ENCODE data around the gene FZD10. TPM values are rescaled to one million over a fixed set of nuclear protein-coding genes. Genes with fewer than 3 reads are reported as not detected.

The FZD10 gene
- total RNA-seq, 1 donor: not detected

GRCh38 chr12:130117233-130117632, 45.0 kb upstream of the FZD10 start:
- Histone ChIP-seq H3K79me2 (ENCODE audit: insufficient read depth, low read length) (no peaks in the 10 kb centered on the region), H3K27ac (ENCODE audit: low read depth, low read length) (no peak overlapping the region), H4K20me1 (ENCODE audit: insufficient read depth, low read length) (no peaks in the 10 kb centered on the region), H3K4me2 (ENCODE audit: insufficient read depth, low read length) (no peak overlapping the region), H3K36me3 (ENCODE audit: insufficient read depth, low read length) (no peaks in the 10 kb centered on the region), H2AFZ (ENCODE audit: low read length) (no peak overlapping the region), H3K4me1 (ENCODE audit: insufficient read depth, low read length) (no peaks in the 10 kb centered on the region), H3K9me3 (ENCODE audit: low read depth, low read length) (no peaks in the 10 kb centered on the region), H3K4me3 (ENCODE audit: insufficient read depth, low read length) (no peak overlapping the region), H3K27me3 (ENCODE audit: insufficient read depth, low read length) (no peaks in the 10 kb centered on the region)
- DNase-seq (ENCODE audit: insufficient read length, low spot score, missing footprints): no peak
- TF ChIP-seq, protein P1, sequence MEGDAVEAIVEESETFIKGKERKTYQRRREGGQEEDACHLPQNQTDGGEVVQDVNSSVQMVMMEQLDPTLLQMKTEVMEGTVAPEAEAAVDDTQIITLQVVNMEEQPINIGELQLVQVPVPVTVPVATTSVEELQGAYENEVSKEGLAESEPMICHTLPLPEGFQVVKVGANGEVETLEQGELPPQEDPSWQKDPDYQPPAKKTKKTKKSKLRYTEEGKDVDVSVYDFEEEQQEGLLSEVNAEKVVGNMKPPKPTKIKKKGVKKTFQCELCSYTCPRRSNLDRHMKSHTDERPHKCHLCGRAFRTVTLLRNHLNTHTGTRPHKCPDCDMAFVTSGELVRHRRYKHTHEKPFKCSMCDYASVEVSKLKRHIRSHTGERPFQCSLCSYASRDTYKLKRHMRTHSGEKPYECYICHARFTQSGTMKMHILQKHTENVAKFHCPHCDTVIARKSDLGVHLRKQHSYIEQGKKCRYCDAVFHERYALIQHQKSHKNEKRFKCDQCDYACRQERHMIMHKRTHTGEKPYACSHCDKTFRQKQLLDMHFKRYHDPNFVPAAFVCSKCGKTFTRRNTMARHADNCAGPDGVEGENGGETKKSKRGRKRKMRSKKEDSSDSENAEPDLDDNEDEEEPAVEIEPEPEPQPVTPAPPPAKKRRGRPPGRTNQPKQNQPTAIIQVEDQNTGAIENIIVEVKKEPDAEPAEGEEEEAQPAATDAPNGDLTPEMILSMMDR (IDR thresholded peaks at IDR 0.05; ENCODE audit: extremely low read depth, low read depth, low read length): no peak

GRCh38 chr12:130117701-130118100, 44.6 kb upstream of the FZD10 start:
- Histone ChIP-seq H3K4me3 (ENCODE audit: insufficient read depth, low read length) (no peak overlapping the region), H3K9me3 (ENCODE audit: low read depth, low read length) (no peaks in the 10 kb centered on the region), H3K4me1 (ENCODE audit: insufficient read depth, low read length) (no peaks in the 10 kb centered on the region), H4K20me1 (ENCODE audit: insufficient read depth, low read length) (no peaks in the 10 kb centered on the region), H3K27me3 (ENCODE audit: insufficient read depth, low read length) (no peaks in the 10 kb centered on the region), H3K4me2 (ENCODE audit: insufficient read depth, low read length) (no peak overlapping the region), H3K27ac (ENCODE audit: low read depth, low read length) (no peak overlapping the region), H2AFZ (ENCODE audit: low read length) (no peak overlapping the region), H3K79me2 (ENCODE audit: insufficient read depth, low read length) (no peaks in the 10 kb centered on the region), H3K36me3 (ENCODE audit: insufficient read depth, low read length) (no peaks in the 10 kb centered on the region)
- no peak for DNase-seq (ENCODE audit: insufficient read length, low spot score, missing footprints)
- TF ChIP-seq, protein P1 (IDR thresholded peaks at IDR 0.05; ENCODE audit: extremely low read depth, low read depth, low read length): no peak

- Histone ChIP-seq H3K27me3 (ENCODE audit: insufficient read depth, low read length) (no peaks in the 10 kb centered on the region), H2AFZ (ENCODE audit: low read length) (no peak overlapping the region), H3K36me3 (ENCODE audit: insufficient read depth, low read length) (no peaks in the 10 kb centered on the region), H3K9me3 (ENCODE audit: low read depth, low read length) (no peaks in the 10 kb centered on the region), H3K4me3 (ENCODE audit: insufficient read depth, low read length) (no peak overlapping the region), H3K79me2 (ENCODE audit: insufficient read depth, low read length) (no peaks in the 10 kb centered on the region), H4K20me1 (ENCODE audit: insufficient read depth, low read length) (no peaks in the 10 kb centered on the region), H3K27ac (ENCODE audit: low read depth, low read length) (no peak overlapping the region), H3K4me1 (ENCODE audit: insufficient read depth, low read length) (no peaks in the 10 kb centered on the region), H3K4me2 (ENCODE audit: insufficient read depth, low read length) (no peak overlapping the region)
- peak; percentile 65 for DNase-seq (ENCODE audit: insufficient read length, low spot score, missing footprints)
- TF ChIP-seq, protein P1 (IDR thresholded peaks at IDR 0.05; ENCODE audit: extremely low read depth, low read depth, low read length): no peak
Observed at GRCh38 chr12:130118181-130118580, 44.1 kb upstream of the FZD10 start.

GRCh38 chr12:130119241-130119861, 42.9 kb upstream of the FZD10 start:
- no peak overlapping the region for H3K27ac ChIP-seq (ENCODE audit: low read depth, low read length)
- no peaks in the 10 kb centered on the region for H3K27me3 ChIP-seq (ENCODE audit: insufficient read depth, low read length)
- TF ChIP-seq, protein P1 (IDR thresholded peaks at IDR 0.05; ENCODE audit: extremely low read depth, low read depth, low read length): no peak
- H3K4me2 ChIP-seq (ENCODE audit: insufficient read depth, low read length): no peak overlapping the region
- H3K4me1 ChIP-seq (ENCODE audit: insufficient read depth, low read length): no peaks in the 10 kb centered on the region
- H3K36me3 ChIP-seq (ENCODE audit: insufficient read depth, low read length): no peaks in the 10 kb centered on the region
- no peaks in the 10 kb centered on the region for H4K20me1 ChIP-seq (ENCODE audit: insufficient read depth, low read length)
- H3K79me2 ChIP-seq (ENCODE audit: insufficient read depth, low read length): no peaks in the 10 kb centered on the region
- no peak overlapping the region for H3K4me3 ChIP-seq (ENCODE audit: insufficient read depth, low read length)
- H2AFZ ChIP-seq (ENCODE audit: low read length): no peak overlapping the region
- DNase-seq (ENCODE audit: insufficient read length, low spot score, missing footprints): no peak
- H3K9me3 ChIP-seq (ENCODE audit: low read depth, low read length): no peaks in the 10 kb centered on the region

Data from osteoblast (primary cell).